Measurements from ENCODE around the gene HECA. TPM values are rescaled to one million over a fixed set of nuclear protein-coding genes. Genes with fewer than 3 reads are reported as not detected.

HECA gene
- total RNA-seq (2014; rRNA removed): 4.2 and 7.7 TPM in 2 replicates
- Bru-seq, nascent RNA: percentile 52 among the genes with signal in this experiment
- percentile 52 among the genes with signal in this experiment for BruChase-seq, experiment 1, labeled RNA remaining after a 6-hour chase
- percentile 50 among the genes with signal in this experiment for BruChase-seq, experiment 2, labeled RNA remaining after a 2-hour chase
- long read RNA-seq, full-length matches to known transcripts: 14 of 25 reads
- long read RNA-seq, partial matches to known transcripts: 9 of 25 reads
- long read RNA-seq, other reads (novel, unspliced or antisense): 2 of 25 reads

- CTCF ChIA-PET: no interaction called here
These were observed at the start of gene HECA for GRCh38 chr6:139134817-139135577. Gene HECA (plus strand): TSS chr6:139135080. CDS start chr6:139135397, 317 bp downstream.

GRCh38 chr6:139091826-139092225 is 43.1 kb upstream of the HECA start:
- ChIA-PET CTCF (no interaction called here), POLR2A (ENCODE audit: unreplicated experiment) (no interaction called here)
- H3K9me2 ChIP-seq (replicated peaks; ENCODE audit: low read length): no peaks in the 10 kb centered on the region
- no TSS peak for BruUV-seq (replicated peaks)
- no peaks in the 10 kb centered on the region for H4K20me1 ChIP-seq (ENCODE audit: low read length)
- no peak overlapping the region for H2AFZ ChIP-seq (ENCODE audit: low read length)
- H3K27me3 ChIP-seq (ENCODE audit: low read length): no peaks in the 10 kb centered on the region
- no peak overlapping the region for H3K4me3 ChIP-seq (ENCODE audit: low read length)
- TF ChIP-seq EZH2 (IDR thresholded peaks at IDR 0.05; ENCODE audit: low read length, unreplicated experiment): no peak
- TF ChIP-seq CTCF (conservative IDR thresholded peaks at IDR 0.05; ENCODE audit: low read depth, low read length): no peak
- TF ChIP-seq EZH2phosphoT487 (IDR thresholded peaks at IDR 0.05; ENCODE audit: borderline replicate concordance, low read length): no peak
- H3K79me2 ChIP-seq (ENCODE audit: low read length): no peaks in the 10 kb centered on the region
- no peaks in the 10 kb centered on the region for H3K36me3 ChIP-seq (ENCODE audit: low read depth, low read length)
- DNase-seq: no peak
- ATAC-seq: no peak
- intact Hi-C loops (cut with micrococcal nuclease): no loop called here
- H3K27ac ChIP-seq (ENCODE audit: low read length): no peak overlapping the region
- H3K9me3 ChIP-seq (ENCODE audit: low read length): no peaks in the 10 kb centered on the region
- no peak overlapping the region for H3K9ac ChIP-seq (ENCODE audit: low read length)
- no peak overlapping the region for H3K4me2 ChIP-seq (ENCODE audit: low read length)
- no peaks in the 10 kb centered on the region for H3F3A ChIP-seq (ENCODE audit: low read length, unreplicated experiment)
- no peaks in the 10 kb centered on the region for H3K4me1 ChIP-seq (ENCODE audit: insufficient read depth, low read length)

More at GRCh38 chr6:139134817-139135577, at the start of gene HECA:
- ATAC-seq (peak; percentile 85), DNase-seq (peak; percentile 80)
- no peaks in the 10 kb centered on the region for H3K36me3 ChIP-seq (ENCODE audit: low read depth, low read length)
- no peaks in the 10 kb centered on the region for H3K9me3 ChIP-seq (ENCODE audit: low read length)
- intact Hi-C loops (cut with micrococcal nuclease): no loop called here
- TF ChIP-seq CTCF (conservative IDR thresholded peaks at IDR 0.05; ENCODE audit: low read depth, low read length) (no peak), EZH2phosphoT487 (IDR thresholded peaks at IDR 0.05; ENCODE audit: borderline replicate concordance, low read length) (no peak), EZH2 (IDR thresholded peaks at IDR 0.05; ENCODE audit: low read length, unreplicated experiment) (no peak)
- no TSS peak for BruUV-seq (replicated peaks)
- H3K4me2 ChIP-seq (ENCODE audit: low read length): peak within 1 kb of the TSS; percentile 67
- H3K27ac ChIP-seq (ENCODE audit: low read length): no peak within 1 kb of the TSS
- peak within 1 kb of the TSS; percentile 85 for H3K4me3 ChIP-seq (ENCODE audit: low read length)
- POLR2A ChIA-PET (ENCODE audit: unreplicated experiment): no interaction called here
- peak within 1 kb of the TSS; percentile 72 for H3K9ac ChIP-seq (ENCODE audit: low read length)
- H3K9me2 ChIP-seq (replicated peaks; ENCODE audit: low read length): no peaks in the 10 kb centered on the region
- no peaks in the 10 kb centered on the region for H3F3A ChIP-seq (ENCODE audit: low read length, unreplicated experiment)
- H3K79me2 ChIP-seq (ENCODE audit: low read length): 0 out of 2 replicates have a peak, but pooled peaks cover 15% of the 10 kb centered on the region
- H2AFZ ChIP-seq (ENCODE audit: low read length): peak within 1 kb of the TSS; percentile 89
- H4K20me1 ChIP-seq (ENCODE audit: low read length): no peaks in the 10 kb centered on the region
- no peaks in the 10 kb centered on the region for H3K4me1 ChIP-seq (ENCODE audit: insufficient read depth, low read length)
- no peaks in the 10 kb centered on the region for H3K27me3 ChIP-seq (ENCODE audit: low read length)

Data from PC-3 (cell line).